ENCODE results near the gene KRT7.

Gene KRT7

GRCh38 chr12:52241205-52241842 lies 8.3 kb downstream of the KRT7 start:
- H3K4me3 ChIP-seq (ENCODE audit: low read depth, low read length) = no peak overlapping the region
- TF ChIP-seq CTCF (IDR thresholded peaks at IDR 0.05; ENCODE audit: control insufficient read depth, extremely low read depth, insufficient read depth) = no peak
- DNase-seq (ENCODE audit: low read depth) = no peak

GRCh38 chr12:52242442-52243258 lies 9.6 kb downstream of the KRT7 start:
- DNase-seq (ENCODE audit: low read depth) = no peak
- no peak overlapping the region for H3K4me3 ChIP-seq (ENCODE audit: low read depth, low read length)
- no peak for TF ChIP-seq CTCF (IDR thresholded peaks at IDR 0.05; ENCODE audit: control insufficient read depth, extremely low read depth, insufficient read depth)

GRCh38 chr12:52243259-52243855 lies 10.3 kb downstream of the KRT7 start:
- DNase-seq (ENCODE audit: low read depth) = peak; percentile 55
- no peak overlapping the region for H3K4me3 ChIP-seq (ENCODE audit: low read depth, low read length)
- no peak for TF ChIP-seq CTCF (IDR thresholded peaks at IDR 0.05; ENCODE audit: control insufficient read depth, extremely low read depth, insufficient read depth)

DNA sequence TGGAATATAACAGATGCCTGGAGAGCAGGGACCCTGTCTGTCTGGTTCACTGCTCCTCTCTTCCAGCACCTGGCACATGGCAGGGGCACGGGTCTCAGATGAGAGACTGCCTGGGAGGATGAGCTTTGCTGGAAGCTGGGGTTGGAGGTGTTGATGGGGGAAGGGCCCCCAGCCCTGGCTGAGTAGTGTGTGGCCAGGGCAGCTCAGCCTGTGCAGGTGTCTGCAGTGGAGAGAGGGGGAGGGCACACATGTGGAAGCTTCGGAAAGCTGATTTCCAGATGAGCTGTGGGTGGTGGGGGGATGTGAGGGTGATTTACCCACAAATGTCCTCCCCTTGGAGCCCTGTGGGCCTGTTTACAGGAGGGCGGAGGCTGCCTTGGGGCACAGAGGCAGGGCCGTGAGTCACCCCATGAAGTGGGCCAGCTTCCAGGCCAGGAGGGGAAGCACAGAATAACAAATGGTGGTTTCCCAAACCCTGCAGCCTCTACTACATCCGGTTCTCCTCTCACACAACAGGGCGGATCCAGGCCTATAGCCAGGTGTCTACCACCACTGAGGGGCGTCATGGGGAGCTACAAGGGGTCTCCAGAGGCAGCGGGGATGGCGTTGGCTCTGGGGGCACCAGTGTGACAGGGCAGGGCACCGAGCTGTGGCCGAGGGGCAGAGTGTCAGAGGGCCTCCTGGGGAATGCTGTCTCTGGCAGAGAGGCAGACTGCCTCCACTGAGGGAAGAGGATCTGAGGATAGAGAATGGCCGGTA lies 11.0 kb downstream of the KRT7 start:
- TF ChIP-seq CTCF (IDR thresholded peaks at IDR 0.05; ENCODE audit: control insufficient read depth, extremely low read depth, insufficient read depth) = no peak
- no peak overlapping the region for H3K4me3 ChIP-seq (ENCODE audit: low read depth, low read length)
- DNase-seq (ENCODE audit: low read depth) = no peak

DNA sequence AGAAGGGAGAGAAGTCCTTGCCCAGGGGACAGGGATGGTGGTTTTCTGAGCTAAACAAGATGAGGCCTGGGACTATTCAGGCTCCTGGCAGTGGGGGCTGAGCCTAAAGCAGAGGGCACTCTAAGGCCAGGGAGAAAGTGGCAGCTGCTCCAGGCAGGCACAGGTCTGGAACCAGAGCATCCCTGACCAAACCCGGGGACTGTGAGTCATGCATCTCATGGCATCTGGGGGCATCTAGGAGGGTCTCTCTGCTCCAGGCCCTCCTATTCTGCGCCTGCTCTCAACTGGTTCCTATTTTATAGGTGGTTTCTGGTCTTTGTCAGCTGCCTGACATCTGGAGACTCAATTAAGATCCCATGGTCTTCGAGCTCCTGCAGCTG lies 11.6 kb downstream of the KRT7 start:
- no peak overlapping the region for H3K4me3 ChIP-seq (ENCODE audit: low read depth, low read length)
- DNase-seq (ENCODE audit: low read depth) = no peak
- TF ChIP-seq CTCF (IDR thresholded peaks at IDR 0.05; ENCODE audit: control insufficient read depth, extremely low read depth, insufficient read depth) = no peak

DNA sequence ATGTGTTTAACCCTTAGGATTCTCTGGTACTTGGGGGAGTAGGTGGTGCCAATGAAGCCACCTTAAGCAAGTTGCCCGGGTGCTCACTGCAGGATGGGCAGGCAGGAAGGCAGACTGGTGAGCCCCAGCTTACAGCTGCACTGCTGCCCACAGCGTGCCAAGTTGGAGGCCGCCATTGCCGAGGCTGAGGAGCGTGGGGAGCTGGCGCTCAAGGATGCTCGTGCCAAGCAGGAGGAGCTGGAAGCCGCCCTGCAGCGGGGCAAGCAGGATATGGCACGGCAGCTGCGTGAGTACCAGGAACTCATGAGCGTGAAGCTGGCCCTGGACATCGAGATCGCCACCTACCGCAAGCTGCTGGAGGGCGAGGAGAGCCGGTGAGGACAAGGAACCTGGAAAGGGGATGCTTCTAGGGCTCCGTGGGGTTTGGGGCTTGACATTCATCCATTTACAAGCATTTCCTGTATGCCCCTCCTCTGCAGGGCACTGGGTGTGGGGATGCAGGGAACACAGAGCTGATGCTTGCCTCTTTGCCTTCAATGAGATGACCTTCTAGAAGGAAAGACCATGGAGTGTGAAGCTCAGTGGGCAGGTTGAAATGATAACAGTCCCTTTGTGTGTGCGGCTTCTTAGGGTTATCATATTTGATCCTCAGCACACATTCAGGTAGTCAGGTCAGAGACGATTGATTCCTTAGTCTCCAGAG lies 12.4 kb downstream of the KRT7 start:
- no peak overlapping the region for H3K4me3 ChIP-seq (ENCODE audit: low read depth, low read length)
- DNase-seq (ENCODE audit: low read depth) = no peak
- no peak for TF ChIP-seq CTCF (IDR thresholded peaks at IDR 0.05; ENCODE audit: control insufficient read depth, extremely low read depth, insufficient read depth)

Measured in LNCaP clone FGC (cell line).